Ovary (tissue), 3 donors: ENCODE results near the gene PLCB1.

Experiments used
- CTCF ChIP-seq, 3 donors: fragments of 450-650 bp in 2 of 3; fragments of 200-600 bp in 1 of 3; IDR thresholded peaks; one replicate each; pipeline versions ENCODE4 v1.5.1 to v1.8.0; 2016 to 2022; ENCODE audit warnings: antibody characterized with exemption in 3 of 3, mild to moderate bottlenecking in 1 of 3
- POLR2A ChIP-seq: fragments of 450-650 bp; IDR thresholded peaks from one replicate; pipeline ENCODE4 v1.6.1; 2017; ENCODE audit warnings: antibody characterized with exemption, mild to moderate bottlenecking, moderate library complexity
- donor health status: DM: no; HTN: no; CAD: no.

DNA sequence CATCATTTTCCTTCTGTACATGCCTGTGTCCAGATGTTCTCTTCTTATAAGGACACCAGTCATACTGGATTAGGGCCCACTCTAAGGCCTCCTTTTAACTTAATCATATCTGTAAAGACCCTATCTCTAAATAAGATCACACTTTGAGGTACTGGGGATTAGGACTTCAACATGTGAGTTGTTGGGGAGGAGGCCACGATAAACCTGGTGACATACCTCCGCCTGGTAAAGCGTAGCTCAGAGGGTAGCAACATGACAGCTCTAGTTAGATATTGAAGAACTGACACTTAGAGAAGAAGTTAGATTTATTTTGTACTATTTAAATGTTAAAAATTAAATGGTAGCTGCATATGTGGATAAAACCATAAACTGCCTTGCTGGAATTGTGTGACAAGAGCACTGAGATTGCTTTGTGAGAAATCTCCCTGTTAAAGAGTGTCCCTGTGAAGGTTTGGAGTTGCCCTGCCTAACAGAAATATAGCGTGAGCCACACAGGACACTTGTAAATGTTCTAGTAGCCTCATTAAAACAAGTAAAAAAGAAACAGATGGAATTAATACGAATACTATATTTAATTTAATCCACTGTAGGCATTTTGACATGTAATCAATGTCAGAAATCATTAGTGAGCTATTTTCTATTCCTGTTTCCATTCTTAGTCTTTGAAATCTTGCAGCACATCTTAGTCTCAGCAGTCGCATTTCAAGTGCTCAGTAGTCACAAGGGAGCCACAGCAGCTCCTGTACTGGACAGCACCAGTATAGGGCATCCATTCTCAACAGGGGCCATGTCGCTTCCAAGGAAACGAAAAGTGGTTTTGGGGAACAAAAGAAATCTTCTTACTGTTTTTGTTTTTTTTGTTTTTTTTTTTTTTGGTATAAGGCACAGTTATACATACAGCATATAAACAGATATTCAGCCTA, 13.4 kb downstream of the PLCB1 start:
- TF ChIP-seq POLR2A (no peak), CTCF (IDR thresholded peaks at IDR 0.05) (no peak)
